Sigmoid colon (tissue), 4 donors: ENCODE measurements around the gene UGT1A5.

Experiments used
- CTCF ChIP-seq, 4 experiments: fragments of 450-650 bp in 3 of 4; fragments of 200-600 bp in 1 of 4; IDR thresholded peaks; one replicate each; pipeline ENCODE4 v1.5.1; 2016 to 2019; ENCODE audit warnings: antibody characterized with exemption in 4 of 4, mild to moderate bottlenecking in 3 of 4, moderate library complexity in 2 of 4
- EP300 ChIP-seq, 4 donors: sonication (generic); formaldehyde crosslinking; IDR thresholded peaks; one replicate each; pipeline ENCODE4 v1.6.1; 2017; ENCODE audit warnings: antibody characterized with exemption in 4 of 4
- POLR2A ChIP-seq, 2 donors: fragments of 450-650 bp; IDR thresholded peaks; one replicate each; pipeline ENCODE4 v1.6.1; 2016; ENCODE audit warnings: antibody characterized with exemption in 2 of 2, mild to moderate bottlenecking in 2 of 2, moderate library complexity in 2 of 2

DNA sequence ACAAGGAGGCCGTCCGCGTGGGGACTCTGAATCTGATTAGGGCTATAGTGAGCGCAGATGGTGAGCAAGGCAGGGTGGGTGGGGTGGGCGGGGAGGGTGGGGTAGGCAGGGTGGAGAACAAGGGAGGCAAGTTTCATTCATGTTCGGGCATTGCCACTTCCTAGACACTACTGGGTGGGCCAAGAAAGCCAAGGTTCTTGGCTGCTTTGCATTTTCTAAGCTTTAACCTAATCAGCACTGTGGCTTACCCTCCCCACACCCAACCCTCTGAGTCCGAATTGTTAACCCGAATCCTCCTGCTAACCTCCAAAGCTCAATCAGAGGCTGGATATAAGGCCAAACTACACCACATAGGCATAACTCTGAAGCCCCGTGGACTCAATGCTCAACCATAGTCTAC lies 83.5 kb downstream of the UGT1A5 start:
- TF ChIP-seq EP300 (IDR thresholded peaks at IDR 0.05) (no peak), CTCF (IDR thresholded peaks at IDR 0.05) (no peak), POLR2A (IDR thresholded peaks at IDR 0.05) (no peak)
